DND-41 (cell line): Measurements from ENCODE around the gene TIMM44.

Experiments used
- ATAC-seq: fragments of 200-7000 bp; cut with Tn5 transposase; 3 replicates; pipeline ENCODE4 v1.9.1; 2021; ENCODE audit warnings: low read depth; ENCODE audit not compliant: insufficient read depth
- DNase-seq: peaks from one replicate; pipeline ENCODE4 v3.0.0-alpha.2; 2020
- H2AFZ ChIP-seq: 2 replicates; pipeline ENCODE4 v1.6.0; 2012; ENCODE audit warnings: low read depth, low read length
- H3K27ac ChIP-seq: 2 replicates; pipeline ENCODE4 v1.5.1; 2012; ENCODE audit warnings: low read length, inconsistent platforms
- H3K27me3 ChIP-seq: fragments of 200-600 bp; sonication (generic); 2 replicates; pipeline ENCODE4 v1.6.0; 2012; ENCODE audit warnings: low read length, mild to moderate bottlenecking, inconsistent platforms; ENCODE audit not compliant: insufficient read depth, poor library complexity
- H3K36me3 ChIP-seq: 2 replicates; pipeline ENCODE4 v1.5.1; 2012; ENCODE audit warnings: low read length, inconsistent platforms; ENCODE audit not compliant: insufficient read depth
- H3K4me1 ChIP-seq: 2 replicates; pipeline ENCODE4 v1.5.1; 2012; ENCODE audit warnings: mild to moderate bottlenecking, low read length; ENCODE audit not compliant: insufficient read depth
- H3K4me2 ChIP-seq: 2 replicates; pipeline ENCODE4 v1.6.0; 2012; ENCODE audit warnings: mild to moderate bottlenecking, moderate library complexity, low read length, inconsistent platforms; ENCODE audit not compliant: insufficient read depth
- H3K4me3 ChIP-seq, 2 experiments: fragments of 200-600 bp in 1 of 2; shearing (Covaris generic) in 1 of 2; 2 replicates each; pipeline ENCODE4 v1.5.1; 2012 to 2016; ENCODE audit warnings: inconsistent platforms in 2 of 2, low read length in 2 of 2, mild to moderate bottlenecking in 2 of 2, low read depth in 1 of 2, moderate library complexity in 1 of 2
- H3K79me2 ChIP-seq: 2 replicates; pipeline ENCODE4 v1.6.0; 2012; ENCODE audit warnings: low read length, inconsistent platforms; ENCODE audit not compliant: insufficient read depth
- H3K9ac ChIP-seq: 2 replicates; pipeline ENCODE4 v1.6.0; 2012; ENCODE audit warnings: low read depth, mild to moderate bottlenecking, inconsistent platforms, low read length, moderate library complexity
- H3K9me3 ChIP-seq: 2 replicates; pipeline ENCODE4 v1.5.1; 2012; ENCODE audit warnings: low read length, moderate library complexity, mild to moderate bottlenecking, inconsistent platforms; ENCODE audit not compliant: insufficient read depth, severe bottlenecking
- H4K20me1 ChIP-seq: 2 replicates; pipeline ENCODE4 v1.6.0; 2012; ENCODE audit warnings: low read length; ENCODE audit not compliant: insufficient read depth
- CTCF ChIP-seq: IDR thresholded peaks from 2 replicates; pipeline ENCODE4 v1.5.1; 2012; ENCODE audit warnings: borderline replicate concordance, low read length, moderate library complexity, mild to moderate bottlenecking; ENCODE audit not compliant: poor library complexity, severe bottlenecking; ENCODE audit errors: extremely low read depth
- EZH2 ChIP-seq: IDR thresholded peaks from 3 replicates; pipeline ENCODE4 v1.6.1; 2012; ENCODE audit warnings: borderline replicate concordance, low read depth, mild to moderate bottlenecking, moderate library complexity, low read length, inconsistent platforms; ENCODE audit not compliant: severe bottlenecking

TIMM44 gene

GRCh38 chr19:7965259-7965841, 21.9 kb upstream of the TIMM44 start:
- no peak overlapping the region for H3K4me2 ChIP-seq
- no peak overlapping the region for H3K27ac ChIP-seq
- ATAC-seq (no peak), DNase-seq (no peak)
- peaks cover 28% of the 10 kb centered on the region for H4K20me1 ChIP-seq
- no peak overlapping the region for H3K9ac ChIP-seq
- H3K4me1 ChIP-seq: no peaks in the 10 kb centered on the region
- H3K36me3 ChIP-seq: peaks cover 93% of the 10 kb centered on the region
- H3K79me2 ChIP-seq: 0 out of 2 replicates have a peak, but pooled peaks cover 6% of the 10 kb centered on the region
- TF ChIP-seq EZH2: no peak
- no peak for TF ChIP-seq CTCF
- H3K4me3 ChIP-seq: no peak overlapping the region
- H3K27me3 ChIP-seq: no peaks in the 10 kb centered on the region
- no peaks in the 10 kb centered on the region for H3K9me3 ChIP-seq
- H2AFZ ChIP-seq: no peak overlapping the region

GRCh38 chr19:7963566-7963965, 20.1 kb upstream of the TIMM44 start:
- no peaks in the 10 kb centered on the region for H3K9me3 ChIP-seq
- TF ChIP-seq CTCF (no peak), EZH2 (no peak)
- H3K79me2 ChIP-seq: 0 out of 2 replicates have a peak, but pooled peaks cover 2% of the 10 kb centered on the region
- peaks cover 24% of the 10 kb centered on the region for H4K20me1 ChIP-seq
- H3K27ac ChIP-seq: no peak overlapping the region
- no peak overlapping the region for H3K4me3 ChIP-seq
- H3K36me3 ChIP-seq: peaks cover 87% of the 10 kb centered on the region
- H3K9ac ChIP-seq: no peak overlapping the region
- ATAC-seq (no peak), DNase-seq (no peak)
- H3K27me3 ChIP-seq: no peaks in the 10 kb centered on the region
- H2AFZ ChIP-seq: no peak overlapping the region
- H3K4me2 ChIP-seq: no peak overlapping the region
- no peaks in the 10 kb centered on the region for H3K4me1 ChIP-seq

GRCh38 chr19:7962644-7963268, 19.3 kb upstream of the TIMM44 start:
- H4K20me1 ChIP-seq: peaks cover 16% of the 10 kb centered on the region
- ATAC-seq (no peak), DNase-seq (no peak)
- TF ChIP-seq CTCF (no peak), EZH2 (no peak)
- H3K4me2 ChIP-seq: no peak overlapping the region
- H3K79me2 ChIP-seq: no peaks in the 10 kb centered on the region
- H3K36me3 ChIP-seq: peaks cover 84% of the 10 kb centered on the region
- no peak overlapping the region for H3K27ac ChIP-seq
- no peak overlapping the region for H3K9ac ChIP-seq
- H2AFZ ChIP-seq: no peak overlapping the region
- H3K27me3 ChIP-seq: no peaks in the 10 kb centered on the region
- H3K9me3 ChIP-seq: no peaks in the 10 kb centered on the region
- H3K4me1 ChIP-seq: no peaks in the 10 kb centered on the region
- H3K4me3 ChIP-seq: no peak overlapping the region
